T-helper 1 cell (primary cell): ENCODE measurements around the gene SNX9.
"Not testable (repeated sequence)": the region's sequence is repeated elsewhere in the genome, so short reads cannot be mapped to it uniquely, and the experiment has no call there.

Source experiments
- DNase-seq, 5 donors: peaks; one replicate each; pipeline ENCODE4 v3.0.0-alpha.2; 2012 to 2020

The SNX9 gene

GRCh38 chr6:157887892-157888291 is 64.8 kb downstream of the SNX9 start:
- no peak for DNase-seq

- no peak for DNase-seq
Observed at GRCh38 chr6:157891544-157892362, 68.7 kb downstream of the SNX9 start.

GRCh38 chr6:157892363-157892877 is 69.4 kb downstream of the SNX9 start:
- DNase-seq, result peak in 1 of 5 donors; percentile 35

GRCh38 chr6:157893238-157893637 is 70.2 kb downstream of the SNX9 start:
- DNase-seq, result peak in 3 of 5 donors; percentile 23 to 33 (median 30)

GRCh38 chr6:157895585-157895984 is 72.5 kb downstream of the SNX9 start:
- no peak for DNase-seq

- DNase-seq, result no peak
Observed at GRCh38 chr6:157896932-157897331, 73.9 kb downstream of the SNX9 start.

- no peak for DNase-seq
Observed at GRCh38 chr6:157898169-157898568, 75.1 kb downstream of the SNX9 start.

GRCh38 chr6:157898640-157899039 is 75.6 kb downstream of the SNX9 start:
- DNase-seq, result no peak

- DNase-seq, result not testable (repeated sequence)
Observed at GRCh38 chr6:157900262-157900661, 77.2 kb downstream of the SNX9 start.

- DNase-seq, result not testable (repeated sequence)
Observed at GRCh38 chr6:157900751-157901150, 77.7 kb downstream of the SNX9 start.

- DNase-seq, result no peak
Observed at GRCh38 chr6:157904999-157905398, 82.0 kb downstream of the SNX9 start.

- no peak for DNase-seq
Observed at GRCh38 chr6:157905590-157906342, 82.7 kb downstream of the SNX9 start.

- DNase-seq, result no peak
Observed at GRCh38 chr6:157906537-157907061, 83.6 kb downstream of the SNX9 start.

GRCh38 chr6:157907651-157908050 is 84.6 kb downstream of the SNX9 start:
- DNase-seq, result no peak

- DNase-seq, result no peak
Observed at GRCh38 chr6:157908369-157909281, 85.6 kb downstream of the SNX9 start.

- no peak for DNase-seq
Observed at GRCh38 chr6:157909282-157909664, 86.2 kb downstream of the SNX9 start.

- DNase-seq, result no peak
Observed at GRCh38 chr6:157911278-157911677, 88.2 kb downstream of the SNX9 start.

- DNase-seq, result no peak
Observed at GRCh38 chr6:157911786-157912185, 88.7 kb downstream of the SNX9 start.

- no peak for DNase-seq
Observed at GRCh38 chr6:157912326-157912725, 89.3 kb downstream of the SNX9 start.

- no peak for DNase-seq
Observed at GRCh38 chr6:157921685-157922367, 98.8 kb downstream of the SNX9 start.

- no peak for DNase-seq
Observed at GRCh38 chr6:157925771-157926170, 102.7 kb downstream of the SNX9 start.

GRCh38 chr6:157927011-157927410 is 104.0 kb downstream of the SNX9 start:
- DNase-seq, result no peak
